Sciatic nerve (tissue), 2 donors: Measurements from ENCODE around the gene CHPT1. TPM values are rescaled to one million over a fixed set of nuclear protein-coding genes. Genes with fewer than 3 reads are reported as not detected.
A peak's percentile ranks its signal among the peaks of the same experiment; 100 is the strongest.

Experiments
- ATAC-seq: fragments of 200-7000 bp; cut with Tn5 transposase; one replicate; pipeline ENCODE4 v1.9.1; 2020; ENCODE audit warnings: mild to moderate bottlenecking, moderate library complexity
- DNase-seq: peaks from one replicate; pipeline ENCODE4 v3.0.0-alpha.2; 2020; ENCODE audit warnings: low spot score
- intact Hi-C: fragments of 100-400 bp; cut with DNase I; formaldehyde crosslinking; loops from one replicate; pipeline ENCODE4 v1.14.2; 2022
- total RNA-seq: library from RNA; stranded (reverse); fragmentation: NEBNext Ultra II Directional; extraction: Animal tissue kit (Norgen Biotek cat#: 25700); gene quantifications from one replicate; pipeline ENCODE4 v1.2.1, GENCODE V29; 2021
- donor health status: DM: no; HTN: no; CAD: no.
- donor health status: DM: no; HTN: no; CAD: no.

CHPT1 gene
- total RNA-seq, 1 donor from 2014 or later = 66.3 TPM

DNA sequence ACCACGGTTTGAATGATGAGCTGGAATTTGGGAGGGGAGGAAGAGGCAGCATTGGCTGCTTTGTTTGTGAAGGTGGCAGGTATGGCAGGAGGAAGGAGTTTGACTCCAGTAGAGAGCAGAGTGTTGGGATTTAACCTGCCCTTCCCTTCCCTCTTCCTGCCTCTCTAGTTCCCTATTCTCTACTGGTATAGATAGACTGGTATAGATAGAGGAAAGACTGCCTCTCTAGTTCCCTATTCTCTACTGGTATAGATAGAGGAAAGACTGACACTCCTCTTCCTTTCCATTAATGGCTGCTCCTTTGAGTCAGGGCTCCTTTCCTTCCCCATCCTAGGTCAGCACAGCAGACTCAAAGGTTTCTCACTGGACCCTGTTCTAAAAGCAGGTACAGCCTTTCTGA lies 50.3 kb downstream of the CHPT1 start:
- DNase-seq (no peak), ATAC-seq (no peak)
- intact Hi-C loops = no loop called here

DNA sequence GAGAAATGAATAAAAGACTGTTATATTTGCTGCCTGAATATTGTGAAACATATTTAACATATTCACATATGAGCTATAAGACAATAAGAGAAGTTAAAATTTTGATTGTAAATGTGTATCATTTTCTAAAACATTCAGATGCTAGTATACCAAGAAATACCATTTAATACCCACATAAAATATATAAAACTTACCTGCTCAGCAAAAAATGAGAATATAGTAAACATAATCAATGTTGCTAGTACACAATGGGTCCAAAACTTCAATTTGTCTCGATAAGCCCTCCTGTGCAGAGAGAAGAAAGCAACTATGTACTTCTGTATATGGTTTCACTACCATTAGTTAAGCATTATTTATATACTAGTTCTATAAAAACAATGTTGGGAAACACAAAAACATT lies 51.5 kb downstream of the CHPT1 start:
- DNase-seq (no peak), ATAC-seq (no peak)
- intact Hi-C loops = no loop called here

DNA sequence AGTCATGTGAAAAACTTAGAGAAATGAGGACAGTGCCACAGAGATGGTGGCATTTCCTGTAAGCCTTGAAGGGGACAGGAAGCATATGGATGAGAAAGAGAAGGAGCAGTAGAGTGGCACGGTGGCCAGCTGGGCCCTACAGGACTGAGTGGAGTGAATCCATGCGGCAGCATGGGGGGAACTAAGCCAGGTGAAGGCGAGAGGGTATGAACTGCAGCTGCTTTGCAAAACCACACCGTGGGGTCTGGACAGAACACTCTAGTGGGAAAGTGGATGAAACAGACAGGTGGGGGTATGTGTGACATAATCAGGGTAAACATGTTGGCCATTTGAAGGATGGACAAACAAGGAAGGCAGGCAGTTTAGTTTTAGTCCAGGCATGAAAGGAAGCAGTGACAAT lies 52.2 kb downstream of the CHPT1 start:
- intact Hi-C loops = no loop called here
- no peak for DNase-seq
- no peak for ATAC-seq

DNA sequence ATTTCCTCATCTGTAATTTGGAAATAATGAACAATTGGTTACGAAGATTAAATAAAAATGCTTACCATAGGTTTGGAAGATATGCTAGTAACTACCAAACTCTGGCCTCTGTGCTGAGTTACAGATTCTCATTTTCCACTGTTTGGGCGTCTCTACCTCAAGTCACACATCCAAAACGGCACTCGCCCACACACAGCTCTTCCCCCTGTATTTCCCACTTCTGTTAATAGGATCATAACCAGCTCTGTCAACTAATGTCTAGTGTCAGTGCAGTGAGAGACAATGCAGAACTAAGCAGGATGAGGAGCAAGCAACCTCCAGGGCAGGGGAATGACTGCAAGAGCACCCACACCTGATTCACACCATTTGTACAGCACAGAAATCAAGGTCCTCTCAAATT lies 52.7 kb downstream of the CHPT1 start:
- DNase-seq (no peak), ATAC-seq (no peak)
- intact Hi-C loops = no loop called here

DNA sequence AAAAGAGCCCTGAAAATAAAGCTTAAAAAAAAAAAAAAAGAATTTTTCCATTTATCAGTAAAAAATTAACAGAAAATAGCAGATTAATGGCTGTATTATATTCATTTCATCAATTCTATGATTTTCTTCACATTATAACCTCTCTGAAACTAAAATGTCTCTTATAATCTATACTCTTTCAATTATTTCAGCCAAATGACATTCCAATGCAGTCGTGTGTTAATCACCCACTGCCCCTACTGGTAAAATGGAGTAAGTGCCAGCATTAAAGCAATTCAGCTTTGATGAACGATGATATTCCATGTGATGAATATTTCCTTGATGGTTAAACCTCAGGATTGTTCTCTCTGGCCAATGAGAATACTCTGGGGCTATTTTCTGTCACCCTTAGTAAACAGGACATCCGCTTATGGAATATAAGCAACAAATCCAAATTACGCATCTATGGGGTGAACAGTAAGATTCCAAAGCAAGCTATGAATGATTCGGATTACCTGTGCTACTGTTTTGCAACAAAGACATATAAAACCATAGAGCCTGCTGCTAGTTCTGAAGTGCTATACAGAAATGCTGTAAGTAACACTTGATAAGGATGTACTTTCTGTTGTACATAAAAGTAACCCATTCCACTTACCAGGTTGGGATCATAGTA lies 62.1 kb downstream of the CHPT1 start:
- ATAC-seq = peak; percentile 39

DNA sequence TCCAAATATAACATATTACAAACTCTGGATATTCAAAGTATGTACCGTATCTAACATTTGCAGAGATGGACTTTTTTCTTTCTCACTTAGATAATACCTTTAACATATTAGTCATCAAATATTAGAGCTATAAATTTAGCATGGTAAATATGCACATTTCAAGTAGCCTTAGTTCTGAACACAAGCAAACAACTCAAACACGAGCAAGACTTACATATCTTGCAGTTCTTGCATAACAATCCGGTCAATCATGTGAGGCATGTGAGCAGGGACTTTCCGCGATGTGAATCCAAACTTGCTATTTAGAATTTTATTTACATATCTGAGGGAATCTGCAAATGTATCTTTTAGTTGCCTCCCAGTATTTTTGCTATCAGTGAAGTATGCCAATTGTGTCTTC lies 63.9 kb downstream of the CHPT1 start:
- no peak for ATAC-seq
- intact Hi-C loops = no loop called here
- DNase-seq = no peak

More for the DNA sequence above, 62.1 kb downstream of the CHPT1 start:
- intact Hi-C loops = no loop called here
- DNase-seq = no peak

DNA sequence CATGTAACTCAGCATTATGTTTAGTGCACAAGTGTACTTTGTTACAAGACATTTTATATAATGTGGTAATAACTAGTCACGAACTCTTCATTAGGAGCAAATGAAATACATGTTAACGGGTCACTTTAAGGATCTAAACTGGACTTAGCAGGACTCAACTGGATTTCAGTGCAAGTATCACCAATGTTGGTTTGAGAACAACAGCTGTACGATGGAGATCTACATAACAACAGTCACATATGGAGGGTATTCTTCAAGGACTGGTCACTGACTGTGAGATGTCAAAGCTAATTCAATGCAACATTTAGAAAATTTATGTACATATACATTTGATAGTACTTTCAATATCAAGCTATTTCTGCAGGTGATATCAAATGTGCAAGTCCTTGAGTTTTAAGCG lies 64.3 kb downstream of the CHPT1 start:
- ATAC-seq (no peak), DNase-seq (no peak)
- intact Hi-C loops = no loop called here

DNA sequence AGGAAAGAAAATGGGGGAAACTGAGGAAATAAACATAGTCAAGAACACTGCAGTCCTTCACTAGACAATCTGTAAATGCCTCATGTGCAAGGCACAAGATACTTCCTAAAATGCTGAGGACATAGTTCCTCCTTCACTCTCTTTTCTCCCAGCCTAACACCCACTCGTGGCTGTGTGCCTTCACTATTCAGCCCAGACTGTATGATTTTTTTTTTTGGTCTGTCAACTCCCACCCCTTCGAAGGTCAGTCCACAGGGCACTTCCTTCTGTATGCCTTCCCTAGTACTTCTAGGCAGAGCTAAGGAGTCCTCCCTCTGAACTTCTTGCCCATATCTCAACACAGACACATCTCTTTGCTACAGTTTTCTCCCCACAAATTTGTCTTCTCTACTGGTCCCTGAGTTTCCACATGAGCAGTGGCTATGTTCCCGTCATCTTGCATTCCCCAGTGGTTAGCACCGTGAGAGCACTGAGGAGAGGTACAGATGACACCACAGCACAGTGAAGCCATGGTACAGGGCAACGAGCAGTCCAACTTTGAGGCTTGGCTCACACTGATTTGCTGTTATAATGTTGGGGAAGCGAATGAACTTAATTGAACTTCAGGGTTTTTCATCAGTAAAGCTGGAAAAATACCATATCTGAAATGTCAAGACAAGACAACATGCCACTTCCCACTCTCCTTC lies 65.9 kb downstream of the CHPT1 start:
- intact Hi-C loops = no loop called here
- DNase-seq (no peak), ATAC-seq (peak; percentile 81)

DNA sequence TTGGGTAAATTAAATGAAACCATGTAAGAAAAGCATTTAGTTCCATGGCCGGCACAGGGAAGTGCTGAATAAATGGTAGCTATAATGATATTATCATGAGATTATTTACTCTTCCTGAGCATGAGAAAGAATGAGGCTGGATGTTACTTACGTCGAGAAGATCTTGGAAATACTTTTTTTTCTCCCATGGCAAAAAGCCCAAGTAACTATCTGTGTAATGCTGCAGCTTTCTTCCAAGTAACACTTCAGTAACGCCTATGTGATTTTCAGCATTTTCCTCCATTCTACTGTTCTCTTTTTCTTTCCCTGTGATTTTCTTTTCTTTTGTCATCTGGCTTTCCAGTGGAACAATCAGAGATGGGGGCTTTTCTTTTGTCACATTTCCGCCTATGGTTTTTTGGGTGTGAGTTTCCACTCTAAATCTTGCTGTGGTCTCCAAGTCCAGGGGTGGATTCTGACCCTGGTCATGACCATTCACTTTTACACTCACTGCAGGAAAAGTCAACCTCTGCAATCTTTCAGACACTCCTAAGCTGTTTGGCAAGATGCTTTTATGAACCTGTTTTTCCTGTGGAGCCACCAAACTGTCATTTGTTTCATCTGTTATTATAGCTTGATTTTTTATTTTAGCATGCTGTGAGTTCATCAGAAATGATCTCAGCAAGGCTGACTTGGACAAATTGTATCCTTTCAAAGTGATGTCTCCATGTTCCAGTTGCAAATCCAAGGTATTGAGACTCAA lies 66.8 kb downstream of the CHPT1 start:
- DNase-seq = no peak
- no peak for ATAC-seq
- intact Hi-C loops = no loop called here

DNA sequence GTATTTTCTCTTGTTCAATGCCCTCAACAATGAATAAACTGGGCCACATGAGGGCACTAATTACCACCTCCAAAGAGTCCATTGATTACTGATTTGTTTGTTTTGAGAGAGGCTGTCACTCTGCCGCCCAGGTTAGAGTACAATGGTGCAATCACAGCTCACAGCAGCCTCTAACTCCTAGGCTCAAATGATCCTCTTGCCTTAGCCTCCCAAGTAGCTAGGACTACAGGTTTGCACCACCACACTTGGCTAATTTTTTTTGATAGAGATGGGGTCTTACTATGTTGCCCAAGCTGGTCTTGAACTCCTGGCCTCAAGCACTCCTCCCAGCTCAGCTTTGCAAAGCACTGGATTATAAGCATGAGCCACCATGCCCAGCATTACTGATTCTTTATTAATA lies 70.1 kb downstream of the CHPT1 start:
- ATAC-seq = no peak
- intact Hi-C loops = no loop called here
- DNase-seq = no peak

DNA sequence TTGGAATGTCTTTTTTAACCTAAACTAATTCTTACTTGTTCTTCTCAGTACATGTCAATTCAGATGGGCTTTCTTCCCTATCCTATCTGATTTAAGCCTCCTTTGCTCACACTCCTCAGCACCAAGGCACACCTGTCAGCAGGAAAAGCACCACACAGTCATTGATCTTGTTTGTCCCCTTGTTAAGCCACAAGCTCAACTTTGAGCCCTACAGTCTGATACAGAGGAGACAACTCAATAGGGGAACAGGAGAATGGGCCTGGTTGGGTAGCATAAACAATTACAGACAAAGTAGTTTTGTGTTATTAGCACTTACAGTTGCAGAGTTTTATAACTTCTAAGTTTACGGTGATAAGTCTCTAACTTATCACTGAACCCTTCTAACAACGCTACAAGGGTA lies 71.3 kb downstream of the CHPT1 start:
- no peak for ATAC-seq
- intact Hi-C loops = no loop called here

DNA sequence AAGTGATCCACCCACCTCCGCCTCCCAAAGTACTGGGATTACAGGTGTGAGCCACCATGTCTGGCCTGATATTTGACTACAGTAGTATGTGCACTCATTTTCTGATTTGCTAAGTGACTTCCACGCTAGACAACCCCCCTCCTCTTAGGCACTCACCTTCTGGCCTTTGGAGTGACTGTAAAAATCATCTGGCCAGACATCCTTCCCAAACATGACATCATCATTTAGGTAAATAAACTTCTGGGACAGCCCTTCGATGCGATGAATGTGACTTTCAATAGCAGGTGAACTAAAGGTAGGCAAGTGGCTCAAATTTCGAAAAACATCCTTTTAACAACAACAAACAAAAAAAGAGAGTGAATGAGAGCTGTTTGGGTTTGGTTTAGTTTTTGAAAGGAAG lies 72.4 kb downstream of the CHPT1 start:
- DNase-seq (no peak), ATAC-seq (no peak)
- intact Hi-C loops = loop anchor here (10.0 kb wide), 1 partner anchor 65 kb away; the partner anchor contains the start of gene GNPTAB

More for the DNA sequence above, 71.3 kb downstream of the CHPT1 start:
- no peak for DNase-seq

DNA sequence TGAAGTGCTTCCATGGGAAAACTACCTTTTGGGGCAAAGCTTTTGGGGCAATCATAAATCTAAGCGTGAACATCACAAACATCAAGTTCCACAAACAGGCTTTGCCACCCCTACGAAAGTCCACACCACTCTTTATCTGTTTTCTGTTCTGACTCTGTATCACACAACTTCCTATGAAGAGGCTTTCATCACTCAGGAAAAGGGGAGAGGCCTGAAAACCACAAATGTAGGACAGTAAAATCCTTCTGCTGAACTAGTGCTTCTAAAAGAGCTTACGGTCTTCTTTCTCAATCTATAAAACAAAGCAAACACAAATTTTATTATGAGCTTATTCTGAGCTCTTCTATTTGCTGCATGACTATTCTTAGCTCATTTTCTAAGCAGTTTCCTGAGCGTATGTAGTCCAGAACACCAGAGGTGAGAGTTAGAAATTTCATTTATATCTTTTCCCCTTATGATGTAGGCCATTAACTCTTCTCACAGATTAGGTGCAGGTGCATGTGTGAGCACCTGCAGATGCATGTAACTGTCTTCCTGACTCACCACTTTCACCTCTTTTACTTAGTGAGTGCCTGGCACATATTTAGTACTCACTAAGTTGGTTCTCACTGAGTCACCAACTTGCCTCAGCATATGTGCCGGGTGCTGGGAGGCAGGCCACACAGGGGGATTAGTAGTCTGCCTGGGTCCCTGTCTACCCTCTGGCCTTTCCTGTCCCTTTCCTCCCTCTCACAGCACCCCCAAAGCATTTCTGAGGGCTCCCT lies 74.8 kb downstream of the CHPT1 start:
- intact Hi-C loops = loop anchor here (10.0 kb wide), 1 partner anchor 63 kb away; the partner anchor contains the start of gene GNPTAB
- ATAC-seq = peak; percentile 14
- DNase-seq = no peak

DNA sequence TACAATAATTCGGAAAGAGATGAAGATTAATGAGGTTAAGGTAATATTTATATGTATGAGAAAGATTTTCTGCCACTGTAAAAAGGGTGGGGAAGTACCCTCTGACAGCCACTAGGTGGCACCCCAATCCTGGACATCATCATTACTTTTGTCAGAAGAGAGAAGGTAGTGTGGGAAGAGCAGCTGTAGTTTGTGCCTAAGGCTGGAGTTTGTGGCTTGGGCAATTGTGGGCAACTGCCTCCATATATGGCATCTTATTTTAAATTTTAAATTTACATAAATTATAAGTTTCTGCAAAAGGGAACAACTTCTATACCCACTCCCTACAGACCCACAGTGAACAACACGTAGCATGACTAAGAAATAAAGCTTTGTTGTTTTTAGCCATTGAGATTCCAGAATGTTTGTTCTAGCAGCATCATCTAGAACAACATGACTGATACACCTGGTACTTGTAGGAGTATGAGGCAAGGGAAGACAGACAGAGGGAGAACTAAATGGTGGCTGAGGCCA lies 76.3 kb downstream of the CHPT1 start:
- ATAC-seq (peak; percentile 80), DNase-seq (peak; percentile 79)
- intact Hi-C loops = loop anchor here (10.0 kb wide), 1 partner anchor 61 kb away; the partner anchor contains the start of gene GNPTAB

DNA sequence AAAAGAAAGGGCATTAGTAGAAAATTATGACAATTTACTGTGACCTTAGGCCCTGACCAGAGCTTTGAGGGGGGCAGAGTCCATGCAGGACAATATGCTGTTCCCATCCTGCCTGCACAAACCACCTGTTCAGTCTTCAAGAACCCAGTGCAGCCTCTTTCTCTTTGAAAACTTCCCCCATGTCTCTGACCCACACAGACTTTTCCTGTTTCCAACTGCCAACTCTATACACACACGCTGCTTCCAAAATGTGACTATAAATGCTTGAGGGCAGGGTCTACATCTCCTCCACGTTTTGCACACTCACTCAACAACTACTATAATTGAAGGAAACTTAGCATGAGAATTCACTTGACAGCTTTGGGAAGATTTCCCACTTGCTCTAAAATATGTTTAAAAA lies 78.4 kb downstream of the CHPT1 start:
- no peak for ATAC-seq
- no peak for DNase-seq
- intact Hi-C loops = loop anchor here (10.0 kb wide), 1 partner anchor 59 kb away; the partner anchor contains the start of gene GNPTAB

DNA sequence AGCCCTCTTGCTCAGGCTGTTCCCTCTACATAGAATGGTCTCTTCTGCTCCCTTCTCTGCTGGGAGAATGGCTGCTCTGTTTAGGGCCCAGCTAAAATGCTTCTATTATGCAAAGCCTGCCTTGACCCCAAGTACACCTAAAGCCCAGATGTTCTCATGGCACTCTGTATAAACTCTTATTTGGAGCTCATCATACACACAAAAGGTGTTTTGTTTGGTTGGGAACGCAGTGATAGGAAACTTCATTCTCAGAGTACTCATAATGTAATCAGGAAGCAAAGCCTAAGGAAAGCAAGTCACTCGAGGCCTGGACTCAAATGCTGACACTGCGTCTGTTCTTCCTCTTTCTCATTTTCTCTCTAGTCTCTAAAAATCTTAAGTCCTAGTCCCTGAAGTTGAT lies 80.0 kb downstream of the CHPT1 start:
- intact Hi-C loops = loop anchor here (10.0 kb wide), 1 partner anchor 57 kb away; the partner anchor contains the start of gene GNPTAB
- peak; percentile 89 for ATAC-seq
- no peak for DNase-seq

DNA sequence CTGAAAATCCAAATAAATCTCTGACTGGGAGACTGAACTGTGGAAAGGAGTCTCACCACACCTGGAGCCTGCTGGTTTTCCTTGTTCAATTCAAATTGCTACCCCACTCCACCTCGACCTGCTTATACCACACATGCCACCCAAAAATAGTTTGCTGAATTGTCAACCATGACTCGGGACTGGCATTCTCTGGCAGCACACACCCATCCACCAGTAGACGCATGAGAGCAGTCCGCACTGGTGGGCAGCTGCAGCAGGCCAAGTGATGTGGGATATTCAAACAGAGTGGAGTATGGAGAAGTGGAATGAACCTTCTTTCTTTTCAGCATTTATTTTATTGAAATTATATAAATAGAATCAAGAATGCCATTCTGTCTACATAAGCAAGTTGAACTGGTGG lies 80.5 kb downstream of the CHPT1 start:
- intact Hi-C loops = loop anchor here (10.0 kb wide), 1 partner anchor 57 kb away; the partner anchor contains the start of gene GNPTAB

More for the DNA sequence above, 80.5 kb downstream of the CHPT1 start:
- ATAC-seq (no peak), DNase-seq (no peak)
